NCI-H1105 (cell line): Measurements from ENCODE around the gene CBX6.

ENCODE experiments used
- DNase-seq: peaks from one replicate; lab custom pipeline; 2025; lab: John Stamatoyannopoulos, UW

The CBX6 gene

GRCh38 chr22:38873469-38874411 is 1.7 kb upstream of the CBX6 start:
- peak; percentile 33 for DNase-seq

- peak; percentile 53 for DNase-seq
Observed at GRCh38 chr22:38872831-38873248, 824 bp upstream of the CBX6 start.

- no peak for DNase-seq
Observed at GRCh38 chr22:38871360-38872171, 450 bp downstream of the CBX6 start.

- no peak for DNase-seq
Observed at GRCh38 chr22:38870791-38871359, 1.1 kb downstream of the CBX6 start.

- DNase-seq = peak; percentile 63
Observed at GRCh38 chr22:38870312-38870741, 1.7 kb downstream of the CBX6 start.

GRCh38 chr22:38869663-38870062 is 2.4 kb downstream of the CBX6 start:
- no peak for DNase-seq

- peak; percentile 63 for DNase-seq
Observed at GRCh38 chr22:38868886-38869381, 3.1 kb downstream of the CBX6 start.

- DNase-seq = no peak
Observed at GRCh38 chr22:38868286-38868721, 3.7 kb downstream of the CBX6 start.

- DNase-seq = no peak
Observed at GRCh38 chr22:38867471-38868285, 4.3 kb downstream of the CBX6 start.

GRCh38 chr22:38867124-38867455 is 4.9 kb downstream of the CBX6 start:
- DNase-seq = no peak

GRCh38 chr22:38866399-38867123 is 5.5 kb downstream of the CBX6 start:
- DNase-seq = no peak

- DNase-seq = no peak
Observed at GRCh38 chr22:38866024-38866398, 6.0 kb downstream of the CBX6 start.

- DNase-seq = no peak
Observed at GRCh38 chr22:38865201-38866023, 6.6 kb downstream of the CBX6 start.

- DNase-seq = no peak
Observed at GRCh38 chr22:38864361-38865191, 7.4 kb downstream of the CBX6 start.

GRCh38 chr22:38863531-38864131 is 8.4 kb downstream of the CBX6 start:
- DNase-seq = no peak

GRCh38 chr22:38862375-38863329 is 9.4 kb downstream of the CBX6 start:
- DNase-seq = no peak

GRCh38 chr22:38861927-38862326 is 10.1 kb downstream of the CBX6 start:
- DNase-seq = no peak
